Aorta (tissue), 5 donors: ENCODE results near the gene TREX2. TPM values are rescaled to one million over a fixed set of nuclear protein-coding genes. Genes with fewer than 3 reads are reported as not detected.

ENCODE experiments used
- ATAC-seq: fragments of 200-7000 bp; cut with Tn5 transposase; one replicate; pipeline ENCODE4 v1.9.1; 2022; ENCODE audit warnings: moderate library complexity; ENCODE audit not compliant: low FRiP score
- DNase-seq, 2 donors: peaks; one replicate each; pipeline ENCODE4 v3.0.0-alpha.2; 2020
- H3K27ac ChIP-seq, 2 donors: one replicate each; pipeline ENCODE4 v1.5.1; 2013; ENCODE audit warnings: low read length in 2 of 2, mild to moderate bottlenecking in 2 of 2, moderate library complexity in 2 of 2, control low read depth in 1 of 2, inconsistent platforms in 1 of 2, low read depth in 1 of 2
- H3K27me3 ChIP-seq, 2 donors: one replicate each; pipeline ENCODE4 v1.6.1; 2013; ENCODE audit warnings: control low read depth in 1 of 2, low read length in 1 of 2, mild to moderate bottlenecking in 1 of 2, moderate library complexity in 1 of 2; ENCODE audit not compliant: insufficient read depth in 2 of 2, control insufficient read depth in 1 of 2
- H3K36me3 ChIP-seq, 2 donors: one replicate each; pipeline ENCODE4 v1.6.1; 2013; ENCODE audit warnings: control low read depth in 1 of 2, low read length in 1 of 2, mild to moderate bottlenecking in 1 of 2; ENCODE audit not compliant: insufficient read depth in 2 of 2, control insufficient read depth in 1 of 2
- H3K4me1 ChIP-seq, 2 donors: one replicate each; pipeline ENCODE4 v1.6.1; 2013; ENCODE audit warnings: low read length in 2 of 2, control low read depth in 1 of 2, mild to moderate bottlenecking in 1 of 2, moderate library complexity in 1 of 2; ENCODE audit not compliant: insufficient read depth in 2 of 2, control insufficient read depth in 1 of 2
- H3K4me3 ChIP-seq, 2 donors: one replicate each; pipeline ENCODE4 v1.5.1; 2013; ENCODE audit warnings: low read length in 2 of 2, control low read depth in 1 of 2, mild to moderate bottlenecking in 1 of 2
- H3K9me3 ChIP-seq: one replicate; pipeline ENCODE4 v1.6.1; 2013; ENCODE audit warnings: mild to moderate bottlenecking, low read length; ENCODE audit not compliant: control insufficient read depth
- WGBS, 2 donors: extraction: QIAGEN DNeasy Blood & Tissue Kit; methylation state at CpG; one replicate each; pipeline ENCODE4 v1.1.7; 2013; 5-methylcytosine and 5-hydroxymethylcytosine counted together
- intact Hi-C, 2 donors: fragments of 100-400 bp; cut with DNase I; formaldehyde crosslinking; loops; one replicate each; pipeline versions ENCODE4 v1.14.2 to v1.15.0; 2022
- polyA plus RNA-seq, 2 donors: library from polyadenylated mRNA; stranded (reverse); fragments of 200-250 nt; gene quantifications; one replicate each; pipeline ENCODE4 v1.2.3, GENCODE V29; 2013
- total RNA-seq, 2 donors: library from RNA; stranded (reverse); fragmentation: NEBNext Ultra II Directional; extraction: Animal tissue kit (Norgen Biotek cat#: 25700); gene quantifications; one replicate each; pipeline ENCODE4 v1.2.1, GENCODE V29; 2021
- donor health status: healthy with polysubstance abuse.
- donor health status: Bipolar disorder and iron deficiency.
- donor health status: DM: no; HTN: no; CAD: no.
- donor health status: DM: no; HTN: no; CAD: no.
- donor health status: DM: yes; HTN: yes; CAD: no.

TREX2 gene
- total and polyA plus RNA-seq, 4 donors = 1.4 to 39.1 (median 4.5) TPM; not detected in 1

DNA sequence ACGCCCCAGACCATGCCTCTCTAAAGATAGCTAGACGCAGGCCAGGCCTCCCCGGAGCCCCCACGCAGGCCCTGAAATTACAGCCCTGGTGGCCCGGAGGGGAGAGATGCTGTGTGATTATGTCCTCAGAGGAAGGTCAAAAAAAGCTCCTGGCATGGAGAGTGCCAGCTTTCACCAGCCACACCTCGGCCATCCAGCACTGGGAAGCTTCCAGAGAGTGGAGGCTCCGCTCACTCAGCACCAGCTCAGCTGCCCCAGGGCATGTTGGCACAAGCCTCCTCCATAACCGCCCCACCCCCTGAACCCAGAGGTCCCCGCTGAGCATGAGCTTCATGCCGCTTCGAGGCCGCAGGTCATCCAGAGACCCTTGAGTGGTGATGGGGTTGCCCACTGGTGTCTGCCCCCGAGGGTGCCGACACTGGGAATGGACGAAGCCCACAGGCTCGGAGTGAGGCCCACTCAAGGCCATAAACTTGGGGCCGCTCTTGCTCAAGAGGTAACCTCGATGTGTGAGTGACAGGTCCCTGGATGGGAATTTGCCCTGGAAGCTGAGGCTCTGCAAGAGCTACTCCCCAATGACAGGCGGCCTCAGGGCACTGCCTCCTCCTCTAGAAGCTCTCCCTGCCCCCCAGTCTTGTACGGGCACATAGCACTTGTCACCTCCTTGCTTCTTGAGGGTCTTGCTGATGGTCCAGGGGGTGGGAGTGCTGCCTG lies 44.5 kb upstream of the TREX2 start:
- H3K9me3 ChIP-seq = no peaks in the 10 kb centered on the region
- peak overlapping the region in 1 of 2 donors; percentile 42 for H3K27ac ChIP-seq
- intact Hi-C loops = no loop called here
- DNase-seq (no peak), ATAC-seq (no peak)
- no peaks in the 10 kb centered on the region for H3K36me3 ChIP-seq
- 44 to 63% methylated on average over 20 of the region's 20 CpGs for WGBS, 2 donors
- no peaks in the 10 kb centered on the region for H3K27me3 ChIP-seq
- H3K4me1 ChIP-seq = no peaks in the 10 kb centered on the region
- no peak overlapping the region for H3K4me3 ChIP-seq

DNA sequence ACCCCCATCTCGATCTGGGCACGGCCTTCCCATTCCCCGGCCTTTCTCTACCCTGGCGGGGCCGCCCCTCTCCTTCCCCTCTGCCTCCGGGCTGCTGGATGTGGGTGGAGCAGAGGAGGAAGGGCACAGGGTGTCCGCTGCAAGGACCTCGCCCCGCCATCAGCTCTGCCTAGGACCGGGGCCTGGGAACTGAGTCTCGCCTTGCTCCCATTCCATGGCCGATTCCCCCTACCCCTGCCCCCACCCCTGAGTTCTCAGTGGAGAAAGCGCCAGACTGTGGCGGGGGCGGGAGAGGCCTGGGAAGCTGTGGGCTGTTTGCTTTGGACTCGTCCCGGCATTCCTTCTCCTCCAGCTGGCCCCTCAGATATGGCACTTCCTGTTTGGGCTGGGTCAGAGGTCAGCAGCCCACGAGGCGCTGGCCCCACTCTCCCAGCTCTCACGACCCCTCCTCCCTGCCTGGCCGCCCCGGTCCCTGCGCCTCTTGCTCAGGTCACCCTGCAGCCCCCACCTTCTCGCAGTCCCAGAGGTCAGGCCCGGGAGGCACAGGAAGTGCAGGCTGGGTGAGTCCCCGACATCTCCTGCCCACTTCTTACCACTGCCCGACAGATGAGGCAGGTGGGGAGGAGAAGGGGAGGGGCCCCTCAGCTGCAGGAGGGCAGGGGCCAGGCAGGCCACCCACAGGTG lies 42.5 kb upstream of the TREX2 start:
- ATAC-seq (peak; percentile 67), DNase-seq (peak; percentile 88 to 91)
- Histone ChIP-seq H3K9me3 (no peaks in the 10 kb centered on the region), H3K4me1 (no peaks in the 10 kb centered on the region), H3K4me3 (no peak overlapping the region), H3K27ac (peak overlapping the region; percentile 52 to 94), H3K27me3 (no peaks in the 10 kb centered on the region), H3K36me3 (no peaks in the 10 kb centered on the region)
- intact Hi-C loops = no loop called here
- WGBS, 2 donors = 8 to 22% methylated on average over 22 to 27 of the region's 27 CpGs

DNA sequence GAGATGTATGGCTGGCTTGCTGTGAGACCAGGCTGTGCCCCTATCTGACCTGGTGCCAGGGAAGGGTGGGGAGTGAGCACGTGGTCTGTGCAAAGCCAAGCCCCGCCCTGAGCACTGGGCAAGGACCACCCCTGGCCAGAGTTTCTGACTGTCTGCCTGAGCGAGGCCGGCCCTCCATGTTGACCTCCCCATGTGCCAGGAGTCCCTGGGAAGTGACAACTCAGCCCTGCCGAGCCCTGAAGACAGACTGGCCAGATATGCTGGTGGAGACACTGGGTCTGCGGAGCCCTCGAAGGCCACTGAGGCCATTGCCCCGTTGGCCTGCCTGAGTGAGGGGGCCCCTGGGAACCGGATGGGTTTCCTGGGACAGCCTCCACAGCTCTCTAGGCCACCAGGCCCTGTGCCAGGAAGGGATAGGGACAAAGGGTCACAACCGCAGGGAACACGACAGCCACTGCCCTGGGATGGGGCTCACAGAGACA lies 41.8 kb upstream of the TREX2 start:
- DNase-seq (peak; percentile 89 to 90), ATAC-seq (peak; percentile 61)
- no peak overlapping the region for H3K4me3 ChIP-seq
- H3K4me1 ChIP-seq = no peaks in the 10 kb centered on the region
- peak overlapping the region; percentile 52 to 94 for H3K27ac ChIP-seq
- intact Hi-C loops = no loop called here
- 5 to 18% methylated on average over 11 of the region's 11 CpGs for WGBS, 2 donors
- H3K9me3 ChIP-seq = no peaks in the 10 kb centered on the region
- no peaks in the 10 kb centered on the region for H3K36me3 ChIP-seq
- no peaks in the 10 kb centered on the region for H3K27me3 ChIP-seq

DNA sequence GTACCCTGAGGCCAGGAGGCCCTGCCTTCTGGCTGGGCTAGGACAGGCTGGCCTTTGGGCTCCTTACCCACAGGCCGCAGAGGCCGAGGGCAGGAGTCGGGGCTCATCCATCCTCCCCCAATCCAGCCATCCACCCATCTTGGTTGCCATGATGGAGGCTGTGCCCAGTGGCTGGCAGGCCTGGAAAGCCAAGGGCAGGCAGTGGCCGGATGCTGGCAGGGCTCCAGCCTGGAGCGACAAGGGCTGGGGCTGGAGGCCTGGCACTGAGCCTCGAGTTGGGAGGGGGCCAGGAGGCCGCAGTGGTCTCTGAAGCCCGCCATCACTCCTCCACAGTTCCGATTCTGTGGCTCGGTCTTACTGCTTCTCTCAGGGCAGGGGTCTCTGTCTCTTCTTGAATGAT lies 40.3 kb upstream of the TREX2 start:
- no peak for ATAC-seq
- WGBS, 2 donors = 19 to 62% methylated on average over 10 of the region's 10 CpGs
- no peak for DNase-seq
- Histone ChIP-seq H3K27me3 (no peaks in the 10 kb centered on the region), H3K27ac (peak overlapping the region in 1 of 2 donors; percentile 81), H3K9me3 (no peaks in the 10 kb centered on the region), H3K4me1 (no peaks in the 10 kb centered on the region), H3K4me3 (no peak overlapping the region), H3K36me3 (no peaks in the 10 kb centered on the region)
- intact Hi-C loops = no loop called here

DNA sequence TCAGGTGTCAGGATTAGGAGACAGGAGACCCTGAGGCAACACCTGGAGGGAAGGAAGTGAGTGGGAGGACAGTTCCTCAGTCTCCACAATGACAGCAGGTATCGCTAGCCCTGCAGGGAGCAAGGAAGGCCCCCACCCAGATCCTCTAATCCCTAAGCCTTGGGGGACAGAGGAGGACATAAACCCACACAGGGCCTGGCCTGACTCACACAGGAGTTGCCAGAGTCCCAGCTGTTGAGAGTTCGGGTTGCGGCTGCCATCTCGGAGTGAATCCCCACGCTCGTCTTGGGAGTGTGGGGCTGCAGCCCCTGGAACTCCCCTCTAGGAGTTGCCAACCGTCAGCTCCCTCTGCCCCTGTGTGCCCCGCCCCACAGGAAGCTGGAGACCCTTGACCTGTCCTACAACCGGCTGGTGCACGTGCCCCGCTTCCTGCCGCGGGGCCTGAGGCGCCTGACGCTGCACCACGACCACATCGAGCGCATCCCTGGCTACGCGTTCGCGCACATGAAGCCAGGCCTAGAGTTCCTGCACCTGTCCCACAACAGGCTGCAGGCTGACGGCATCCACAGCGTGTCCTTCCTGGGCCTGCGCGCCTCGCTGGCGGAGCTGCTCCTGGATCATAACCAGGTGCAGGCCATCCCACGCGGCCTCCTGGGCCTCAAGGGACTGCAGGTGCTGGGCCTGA lies 39.7 kb upstream of the TREX2 start:
- ATAC-seq (no peak), DNase-seq (no peak)
- no peak overlapping the region for H3K4me3 ChIP-seq
- no peaks in the 10 kb centered on the region for H3K9me3 ChIP-seq
- 79 to 81% methylated on average over 30 of the region's 30 CpGs for WGBS, 2 donors
- peak overlapping the region in 1 of 2 donors; percentile 81 for H3K27ac ChIP-seq
- no peaks in the 10 kb centered on the region for H3K27me3 ChIP-seq
- H3K4me1 ChIP-seq = no peaks in the 10 kb centered on the region
- no peaks in the 10 kb centered on the region for H3K36me3 ChIP-seq
- intact Hi-C loops = no loop called here

DNA sequence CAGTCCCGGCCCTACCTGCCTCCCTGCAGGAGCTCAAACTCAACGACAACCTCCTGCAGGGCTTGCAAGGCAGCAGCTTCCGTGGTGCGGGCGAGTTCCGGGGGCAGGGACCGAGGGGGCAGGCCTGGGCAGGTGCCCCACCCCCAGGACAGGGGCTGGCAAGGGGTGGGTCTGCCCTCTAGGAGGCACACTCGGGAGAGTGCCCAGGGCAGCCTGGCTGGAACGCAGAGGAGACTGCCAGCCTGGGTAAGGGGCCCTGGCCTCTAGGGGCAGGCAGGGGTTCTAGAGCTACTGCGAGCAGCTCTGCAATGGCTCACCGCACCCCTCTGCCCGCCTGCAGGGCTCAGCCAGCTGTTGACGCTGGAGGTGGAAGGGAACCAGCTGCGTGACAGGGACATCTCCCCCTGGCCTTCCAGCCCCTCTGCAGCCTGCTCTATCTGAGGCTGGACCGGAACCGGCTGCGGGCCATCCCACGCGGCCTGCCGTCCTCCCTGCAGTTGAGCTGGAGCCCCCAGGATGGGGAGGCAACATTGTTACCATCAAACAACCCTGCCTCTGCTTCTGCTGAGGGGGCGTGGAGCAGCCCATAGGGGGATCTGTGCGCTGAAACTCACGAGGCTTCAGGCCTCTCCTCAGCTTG lies 36.6 kb upstream of the TREX2 start:
- no peaks in the 10 kb centered on the region for H3K9me3 ChIP-seq
- WGBS, 2 donors = 47 to 62% methylated on average over 23 of the region's 23 CpGs

DNA sequence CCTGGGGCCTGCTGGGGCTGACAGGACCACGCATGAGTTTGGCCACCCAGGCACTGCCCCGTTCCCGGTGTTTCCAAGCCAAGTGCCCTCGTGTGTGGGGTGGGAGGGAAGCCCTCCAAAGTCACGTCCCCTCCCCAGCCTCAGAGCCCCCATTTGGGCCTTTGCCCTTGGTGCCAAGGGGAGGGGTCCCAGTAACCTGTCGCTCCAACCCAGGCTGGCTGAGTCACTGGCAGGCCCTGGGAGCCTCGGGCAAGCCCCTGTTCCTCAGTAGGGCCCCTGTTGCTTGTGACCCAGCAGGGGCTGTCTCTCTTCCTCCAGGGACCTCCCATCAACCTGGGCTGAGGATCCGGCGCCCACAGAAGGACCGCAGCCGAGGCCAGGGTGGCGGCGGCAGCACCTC lies 35.2 kb upstream of the TREX2 start:
- no peak overlapping the region for H3K4me3 ChIP-seq
- no peaks in the 10 kb centered on the region for H3K9me3 ChIP-seq
- H3K4me1 ChIP-seq = no peaks in the 10 kb centered on the region
- no peak for DNase-seq
- ATAC-seq = no peak
- WGBS, 2 donors = 82 to 85% methylated on average over 13 of the region's 13 CpGs
- no peaks in the 10 kb centered on the region for H3K36me3 ChIP-seq
- no peak overlapping the region for H3K27ac ChIP-seq
- no peaks in the 10 kb centered on the region for H3K27me3 ChIP-seq
- intact Hi-C loops = no loop called here

More for the DNA sequence above, 36.6 kb upstream of the TREX2 start:
- H3K36me3 ChIP-seq = no peaks in the 10 kb centered on the region
- H3K4me1 ChIP-seq = no peaks in the 10 kb centered on the region
- no peak overlapping the region for H3K4me3 ChIP-seq
- intact Hi-C loops = no loop called here
- H3K27ac ChIP-seq = peak overlapping the region in 1 of 2 donors; percentile 17
- no peak for ATAC-seq
- H3K27me3 ChIP-seq = no peaks in the 10 kb centered on the region
- no peak for DNase-seq

DNA sequence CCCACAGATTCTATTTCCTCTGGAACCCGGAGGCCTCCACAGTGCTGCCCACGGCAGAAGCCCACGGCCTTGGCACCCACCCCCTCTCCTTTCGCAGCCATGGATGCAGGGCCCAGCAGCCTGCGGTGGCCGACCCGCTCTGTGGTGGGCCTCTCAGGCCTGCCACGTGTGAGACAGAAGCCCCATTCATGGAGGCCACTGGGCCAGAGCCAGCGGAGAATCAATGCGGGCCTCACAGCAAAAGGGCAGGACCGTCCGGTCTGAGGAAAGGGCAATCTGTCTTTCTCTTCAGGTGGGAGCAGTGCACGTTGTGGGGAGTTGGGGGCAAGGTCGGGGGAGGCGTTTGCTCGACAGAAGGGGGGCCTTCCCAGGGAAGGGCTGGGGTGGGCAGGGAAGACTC lies 32.9 kb upstream of the TREX2 start:
- no peaks in the 10 kb centered on the region for H3K4me1 ChIP-seq
- ATAC-seq = no peak
- H3K4me3 ChIP-seq = no peak overlapping the region
- H3K9me3 ChIP-seq = no peaks in the 10 kb centered on the region
- H3K27ac ChIP-seq = no peak overlapping the region
- intact Hi-C loops = no loop called here
- WGBS, 2 donors = 75 to 85% methylated on average over 16 of the region's 16 CpGs
- no peaks in the 10 kb centered on the region for H3K36me3 ChIP-seq
- DNase-seq = no peak
- H3K27me3 ChIP-seq = no peaks in the 10 kb centered on the region
